CD4-positive, alpha-beta T cell treated with Interleukin-15 for 1 hour (primary cell): ENCODE measurements around the gene TMEM269.
A peak's percentile ranks its signal among the peaks of the same experiment; 100 is the strongest.

Experiments used
- DNase-seq: peaks from one replicate; pipeline ENCODE4 v3.0.0-alpha.2; 2020

The TMEM269 gene, protein sequence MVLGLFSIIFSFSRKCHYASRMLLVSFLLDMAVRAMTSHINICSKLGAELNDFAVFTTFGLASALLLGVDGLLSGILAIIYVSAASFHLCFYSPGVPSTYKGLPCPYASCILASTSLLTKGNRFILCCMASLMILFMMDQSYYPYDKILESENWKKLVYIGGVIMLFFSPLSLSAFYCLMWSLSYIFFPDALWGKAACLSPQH

GRCh38 chr1:42784946-42785693 is at the start of gene TMEM269:
Gene TMEM269 (plus strand): TSS chr1:42784991. CDS start chr1:42789894, 4,903 bp downstream.
- DNase-seq = peak; percentile 20

DNA sequence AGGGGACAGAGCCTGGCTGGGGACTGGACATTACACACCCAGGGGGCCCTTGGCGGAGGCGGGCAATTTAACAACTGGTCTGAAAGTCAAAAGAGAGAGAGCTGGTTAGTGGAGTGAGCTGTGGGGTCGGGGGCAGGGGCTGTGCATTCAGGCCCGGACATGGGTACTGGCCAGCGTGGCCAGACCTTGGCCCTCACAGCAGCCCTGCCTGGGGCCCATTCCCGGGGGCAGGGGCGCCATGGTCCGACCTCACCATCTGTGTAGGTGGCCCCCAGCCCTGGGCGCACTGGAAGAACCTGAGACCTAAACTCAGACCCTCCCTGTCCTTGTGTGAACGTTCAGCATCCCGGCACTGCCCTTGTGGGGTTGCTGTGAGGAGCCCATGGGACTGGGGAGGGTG is 49.7 kb upstream of the TMEM269 start:
- DNase-seq = no peak

DNA sequence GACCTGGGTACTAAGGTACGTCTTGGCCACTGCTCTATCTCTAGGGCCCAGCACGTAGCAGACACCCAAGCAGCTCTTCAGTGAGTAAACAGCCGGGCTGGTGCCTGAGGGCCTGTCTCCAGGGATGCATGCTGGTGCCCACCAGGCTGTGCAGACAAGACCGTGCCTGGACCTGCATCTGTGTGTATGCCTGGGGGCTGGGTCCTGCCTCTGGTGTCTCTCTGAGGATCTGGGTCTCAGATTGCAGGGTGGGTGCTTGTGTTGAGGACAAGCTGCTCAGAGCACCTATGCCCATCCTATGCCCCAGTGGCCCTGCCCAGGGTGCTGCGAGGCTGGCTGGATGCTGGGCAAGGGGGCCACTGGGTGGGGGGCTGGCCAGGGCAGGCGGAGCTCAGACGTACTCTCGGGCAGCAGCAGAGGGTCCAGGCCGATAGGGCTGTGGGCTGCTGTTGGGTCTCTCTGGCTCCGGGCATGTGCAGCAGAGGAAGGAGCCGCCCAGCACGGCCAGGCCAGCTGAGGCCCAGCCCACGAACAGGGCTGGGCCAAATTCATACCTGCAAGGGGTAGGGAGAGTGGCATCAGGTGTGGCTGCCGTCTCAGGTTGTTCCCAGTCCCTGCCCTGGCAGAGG is 49.2 kb upstream of the TMEM269 start:
- DNase-seq = no peak

DNA sequence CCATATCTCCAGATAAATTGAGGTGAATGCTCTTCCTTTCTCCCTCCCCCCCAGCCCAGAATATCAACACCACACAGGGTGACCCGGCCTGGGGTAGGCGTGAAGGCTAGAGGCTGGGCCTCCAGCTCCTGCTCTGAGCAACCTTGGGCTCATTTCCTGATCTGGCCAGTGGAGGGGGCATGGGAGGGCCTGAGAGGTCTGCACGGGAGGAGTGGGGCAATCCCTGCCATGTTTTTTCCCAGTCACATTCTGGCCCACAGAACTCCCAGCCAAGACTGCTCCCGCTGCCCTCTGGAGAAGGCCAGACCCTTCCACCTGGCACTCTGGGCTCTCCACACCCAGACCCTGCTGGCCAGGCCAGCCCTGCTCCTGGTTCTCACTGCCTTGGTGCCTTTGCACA is 48.6 kb upstream of the TMEM269 start:
- no peak for DNase-seq

DNA sequence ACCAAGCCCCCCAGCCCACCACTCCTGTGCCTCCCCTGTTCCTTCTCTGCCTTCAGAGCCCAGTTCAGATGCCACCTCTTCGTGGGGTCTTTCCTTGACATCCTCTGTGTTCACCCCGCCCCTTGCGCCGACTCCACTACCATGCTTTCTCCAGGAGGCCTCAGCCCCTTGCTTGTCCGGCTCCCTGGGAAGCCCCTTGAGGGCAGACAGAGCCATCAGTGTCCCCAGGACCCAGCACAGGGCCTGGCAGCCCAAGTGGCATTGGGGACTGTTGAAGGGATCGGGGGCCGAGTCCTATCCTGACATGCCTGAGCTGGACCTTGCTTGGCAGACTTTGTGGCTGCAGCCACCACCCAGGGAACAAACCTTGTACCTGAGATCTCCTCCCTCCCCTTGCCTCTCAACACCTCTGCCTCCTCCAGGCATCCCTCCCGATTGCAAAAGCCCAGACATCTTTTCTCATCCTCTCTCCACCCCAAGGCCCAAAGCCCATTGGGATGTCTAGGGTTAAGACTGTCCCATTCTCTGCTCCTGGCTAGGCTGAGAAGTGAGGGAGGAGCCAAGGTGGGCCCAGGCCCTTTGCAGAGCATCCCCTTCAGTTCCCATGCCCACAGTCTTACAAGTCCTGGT is 48.1 kb upstream of the TMEM269 start:
- no peak for DNase-seq

DNA sequence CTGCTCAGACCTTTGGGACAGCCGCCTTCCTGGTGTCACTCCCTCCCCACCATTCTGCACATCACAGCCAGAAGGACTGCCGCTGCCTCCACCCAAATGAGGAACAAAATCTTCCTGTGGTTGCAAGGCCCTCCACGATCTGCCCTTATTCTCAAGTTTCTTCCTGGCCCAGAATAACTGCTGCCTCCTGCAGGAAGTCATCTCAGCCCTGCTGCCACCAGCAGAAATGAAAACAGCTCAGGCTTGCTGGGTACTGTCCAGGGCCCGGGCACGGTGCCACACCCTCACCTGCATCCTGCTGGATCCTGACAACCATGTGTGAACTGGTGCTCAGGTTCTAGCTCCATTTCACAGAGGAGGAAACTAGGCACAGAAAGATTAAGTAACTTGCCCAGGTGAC is 47.5 kb upstream of the TMEM269 start:
- DNase-seq = peak; percentile 29

GRCh38 chr1:42737986-42738677 is 46.7 kb upstream of the TMEM269 start:
- no peak for DNase-seq

DNA sequence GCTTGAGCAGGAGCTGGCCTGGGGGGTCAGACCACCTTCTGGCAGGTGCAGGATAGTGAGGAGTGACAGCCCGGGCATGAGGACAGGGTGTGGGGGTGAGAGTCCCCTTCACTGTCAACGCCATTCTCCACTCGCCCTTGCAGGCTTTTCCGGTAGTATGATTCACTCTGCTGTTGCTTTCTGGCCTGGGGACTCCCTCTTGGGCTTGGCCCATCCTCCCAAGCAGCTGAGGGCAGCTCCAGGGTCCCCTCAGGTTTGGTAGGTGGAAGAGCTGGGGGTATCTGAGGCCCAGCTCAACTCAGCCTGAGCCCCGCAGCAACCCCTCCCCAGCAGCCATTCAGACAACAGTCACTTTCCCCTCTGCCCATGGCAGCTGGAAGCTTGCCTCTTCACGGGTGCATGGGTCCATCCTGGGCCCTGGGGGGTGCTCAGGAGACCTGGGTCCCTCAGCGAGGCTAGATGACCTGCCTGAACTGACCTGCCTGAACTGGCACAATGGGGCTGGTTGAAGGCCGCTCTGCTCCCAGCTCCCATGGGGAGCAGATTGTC is 46.0 kb upstream of the TMEM269 start:
- no peak for DNase-seq

- no peak for DNase-seq
These were observed 44.8 kb upstream of the TMEM269 start, which contains the start of gene CLDN19 for GRCh38 chr1:42739753-42740700. Gene CLDN19 (minus strand): TSS chr1:42740236. CDS start chr1:42740063, 173 bp downstream.

DNA sequence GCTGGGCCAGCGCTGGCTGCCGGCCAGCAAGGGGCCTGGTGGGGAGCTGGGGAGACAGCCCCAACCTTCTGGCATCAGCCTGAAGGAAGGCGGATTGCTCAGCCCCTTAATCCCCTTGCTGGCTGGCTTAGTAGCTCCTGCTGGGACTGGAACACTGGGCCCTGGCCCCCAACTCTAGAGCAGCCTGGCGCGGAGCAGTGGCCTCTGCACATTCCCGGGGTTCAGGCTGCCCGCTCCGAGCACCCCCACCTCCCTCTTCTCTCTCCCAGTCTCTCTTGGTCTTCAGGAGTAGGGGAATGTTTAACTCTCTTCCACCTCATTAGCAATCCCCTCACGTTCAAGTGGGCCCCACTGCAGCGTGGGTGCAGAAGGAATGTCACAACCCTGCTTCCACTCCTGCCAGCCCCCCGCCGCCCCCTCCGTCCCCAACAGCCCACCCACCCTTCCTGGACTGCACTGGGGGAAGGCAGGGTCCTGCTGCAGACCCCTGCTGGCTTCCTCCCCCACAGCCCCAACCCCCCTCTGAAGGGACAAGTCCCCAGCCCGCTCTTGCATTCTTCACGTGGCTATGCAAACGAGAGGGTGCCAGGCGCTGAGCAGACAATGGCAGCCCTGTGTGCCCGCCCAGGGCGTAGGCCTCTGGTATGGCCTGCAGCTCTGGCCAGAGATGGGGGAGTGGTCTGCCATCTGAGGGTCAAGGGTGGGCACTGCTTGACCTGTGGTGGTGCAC is 43.8 kb upstream of the TMEM269 start:
- DNase-seq = no peak

DNA sequence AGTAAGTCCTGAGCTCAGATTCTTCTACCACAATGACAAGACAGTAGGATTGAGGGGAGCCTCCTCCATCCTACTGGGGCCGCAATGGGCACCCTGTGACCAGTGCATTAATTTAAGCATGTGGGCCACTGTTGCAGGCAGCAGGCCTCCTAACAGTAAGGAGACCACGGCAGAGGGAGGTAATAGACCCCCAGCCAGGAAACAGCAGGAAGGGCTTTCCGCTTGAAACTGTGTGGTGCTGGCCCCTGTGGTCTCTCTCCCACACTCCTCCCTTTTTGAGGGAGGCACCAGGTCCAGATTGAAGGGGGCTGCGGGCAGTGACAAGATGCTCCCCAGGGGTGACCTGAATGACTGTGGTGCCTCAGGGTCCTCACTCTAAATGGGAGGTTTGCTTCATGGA is 43.1 kb upstream of the TMEM269 start:
- no peak for DNase-seq

DNA sequence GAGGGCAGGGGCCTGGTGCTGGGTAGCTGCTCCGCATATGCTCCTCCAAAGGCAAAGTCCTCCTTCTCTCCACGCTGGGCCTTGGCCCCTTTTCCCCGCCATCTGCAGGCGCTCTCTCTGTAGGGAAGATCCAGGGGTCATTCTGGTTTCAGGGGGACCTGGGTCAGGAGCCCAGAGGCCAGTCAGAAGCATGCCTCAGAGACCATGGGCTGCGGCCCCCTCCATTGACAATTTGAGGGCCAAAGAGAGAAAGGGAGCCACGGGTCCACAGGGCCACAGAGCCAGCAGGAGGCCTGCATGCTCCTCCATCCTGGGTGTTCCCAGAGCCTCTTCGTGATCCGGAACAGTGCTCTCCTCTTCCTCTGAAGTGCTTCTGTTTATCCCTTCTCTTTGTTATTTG is 42.6 kb upstream of the TMEM269 start:
- DNase-seq = no peak

- DNase-seq = no peak
These were observed 42.0 kb upstream of the TMEM269 start for GRCh38 chr1:42742617-42743316.

- no peak for DNase-seq
These were observed 41.3 kb upstream of the TMEM269 start for GRCh38 chr1:42743317-42744147.

DNA sequence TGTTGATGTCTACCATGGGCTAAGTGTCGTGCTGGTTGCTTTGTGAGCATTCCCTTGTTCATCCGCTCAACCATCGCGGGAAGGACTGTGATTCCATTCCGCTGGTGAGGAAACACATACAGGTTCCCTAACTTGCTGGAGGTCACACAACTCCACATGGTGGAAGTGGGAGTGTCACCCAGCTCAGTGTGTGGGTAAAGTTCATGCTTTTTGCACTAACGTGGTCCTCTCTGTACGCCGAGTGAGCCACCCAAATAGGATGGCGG is 40.7 kb upstream of the TMEM269 start:
- DNase-seq = no peak

DNA sequence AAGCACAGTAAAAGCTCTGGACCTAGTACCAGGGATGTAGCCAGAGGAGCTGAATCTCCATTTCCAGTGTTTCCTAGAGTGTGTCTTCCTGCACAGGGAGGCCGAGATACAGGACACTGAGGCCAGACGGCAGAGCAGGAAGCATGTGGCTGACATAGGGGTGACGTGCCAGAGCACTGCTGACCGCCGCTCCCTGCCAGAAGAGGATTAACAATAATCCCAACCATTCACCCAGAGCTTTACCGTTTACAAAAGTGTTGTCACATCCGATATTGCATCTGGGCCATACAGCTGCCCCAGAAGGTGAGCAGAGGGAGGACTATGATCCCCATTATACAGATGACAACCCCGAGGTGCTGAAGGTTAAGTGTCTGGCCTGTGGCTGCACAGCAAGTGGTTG is 38.9 kb upstream of the TMEM269 start:
- DNase-seq = no peak

- no peak for DNase-seq
These were observed 38.2 kb upstream of the TMEM269 start for GRCh38 chr1:42746436-42747105.

DNA sequence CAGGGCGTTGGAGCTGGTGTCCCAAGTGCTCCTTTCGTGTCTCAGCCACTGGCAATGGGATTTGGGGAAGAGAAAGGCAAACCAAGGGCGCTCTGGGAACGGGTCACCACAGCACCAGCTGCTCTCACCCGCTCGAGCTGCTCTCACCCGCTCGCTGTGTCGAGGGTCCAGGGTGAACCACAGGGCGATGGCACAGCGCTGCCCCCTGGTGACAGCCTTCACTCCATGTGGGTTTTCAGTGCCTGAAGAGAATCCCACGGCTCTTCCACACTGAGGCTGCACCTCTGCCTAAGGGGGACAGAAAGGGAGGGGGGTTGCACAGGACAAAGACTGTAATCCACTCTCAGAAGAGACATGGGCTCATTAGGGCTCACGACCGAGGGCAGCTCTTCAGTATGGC is 37.7 kb upstream of the TMEM269 start:
- peak; percentile 33 for DNase-seq

DNA sequence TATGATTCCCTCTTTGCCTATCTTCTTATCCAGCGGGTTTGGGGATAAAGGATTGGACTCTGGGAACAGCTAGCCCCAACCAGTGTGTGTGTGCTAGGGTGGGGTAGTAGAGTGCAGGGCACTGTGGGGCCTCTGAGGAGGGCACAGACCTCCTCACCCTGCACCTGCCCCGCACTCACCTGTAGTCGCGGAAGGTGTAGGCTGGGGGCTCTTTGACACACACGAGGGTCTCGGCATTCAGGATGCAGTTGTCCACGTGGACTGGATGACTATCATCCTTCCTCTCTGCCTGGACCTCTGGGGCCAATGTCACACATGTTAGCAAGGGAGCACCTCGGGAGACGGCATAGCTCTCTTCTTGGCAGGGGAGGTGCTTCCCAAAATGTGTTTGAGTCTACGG is 36.8 kb upstream of the TMEM269 start:
- no peak for DNase-seq
